Endothelial cell of umbilical vein (primary cell): ENCODE results near the gene CDK5.

ENCODE experiments used
- CTCF ChIP-seq, 2 donors: IDR thresholded peaks; 1 replicate in 1 of 2; 2 replicates in 1 of 2; pipeline ENCODE4 v1.5.1; 2011; ENCODE audit warnings: low read length in 2 of 2, mild to moderate bottlenecking in 2 of 2, moderate library complexity in 2 of 2, control low read depth in 1 of 2, inconsistent platforms in 1 of 2, low read depth in 1 of 2; ENCODE audit not compliant: insufficient read depth in 1 of 2; ENCODE audit errors: extremely low read depth in 1 of 2
- EZH2 ChIP-seq: IDR thresholded peaks from 2 replicates; pipeline ENCODE4 v1.6.1; 2012; ENCODE audit warnings: borderline replicate concordance, low read depth, mild to moderate bottlenecking, moderate library complexity, low read length, inconsistent platforms; ENCODE audit not compliant: severe bottlenecking
- FOS ChIP-seq: IDR thresholded peaks from 2 replicates; pipeline ENCODE4 v1.6.1; 2011; ENCODE audit warnings: mild to moderate bottlenecking, low read length, moderate library complexity, borderline replicate concordance; ENCODE audit not compliant: insufficient read depth
- GATA2 ChIP-seq: IDR thresholded peaks from 2 replicates; pipeline ENCODE4 v1.7.0; 2011; ENCODE audit warnings: low read depth, mild to moderate bottlenecking, moderate library complexity, mixed read lengths, low read length; ENCODE audit not compliant: insufficient read length, insufficient read depth
- MYC ChIP-seq: IDR thresholded peaks from one replicate; pipeline ENCODE4 v1.6.1; 2011; ENCODE audit warnings: mild to moderate bottlenecking, low read depth, low read length
- POLR2A ChIP-seq: IDR thresholded peaks from 2 replicates; pipeline ENCODE4 v1.6.1; 2012; ENCODE audit warnings: low read depth, mild to moderate bottlenecking, control low read depth, low read length
- POLR2AphosphoS5 ChIP-seq: IDR thresholded peaks from 2 replicates; pipeline ENCODE4 v1.6.1; 2012; ENCODE audit warnings: low read depth, mild to moderate bottlenecking, control low read depth, low read length, moderate library complexity; ENCODE audit not compliant: insufficient read depth
- TF ChIP-seq, protein P1 (sequence below): IDR thresholded peaks from 2 replicates; pipeline ENCODE4 v1.6.1; 2011; ENCODE audit not compliant: insufficient read depth, insufficient read length

DNA sequence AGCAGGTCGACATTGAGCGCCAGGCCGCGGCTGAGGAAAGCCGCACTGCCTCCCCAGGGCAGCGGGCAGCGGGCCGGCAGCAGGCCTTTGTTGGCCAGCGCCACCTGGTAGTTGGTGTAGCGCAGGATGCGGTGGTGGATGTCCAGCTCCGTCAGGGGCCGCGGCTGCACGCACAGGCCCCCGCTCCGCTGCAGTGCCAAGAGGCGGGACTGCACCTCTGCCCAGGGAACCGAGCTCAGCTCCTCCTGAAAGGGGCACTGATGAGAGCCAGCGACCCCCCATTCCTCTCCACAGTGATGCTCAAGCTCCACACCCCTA is 38.6 kb downstream of the CDK5 start:
- TF ChIP-seq FOS, result no peak
- TF ChIP-seq CTCF (IDR thresholded peaks at IDR 0.05; ENCODE audit: extremely low read depth in 1 of 2, insufficient read depth in 1 of 2, low read depth in 1 of 2, low read length in 2 of 2), result no peak
- no peak for TF ChIP-seq POLR2A
- TF ChIP-seq POLR2AphosphoS5, result no peak
- TF ChIP-seq EZH2, result peak; percentile 6
- TF ChIP-seq, protein P1, sequence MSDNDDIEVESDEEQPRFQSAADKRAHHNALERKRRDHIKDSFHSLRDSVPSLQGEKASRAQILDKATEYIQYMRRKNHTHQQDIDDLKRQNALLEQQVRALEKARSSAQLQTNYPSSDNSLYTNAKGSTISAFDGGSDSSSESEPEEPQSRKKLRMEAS, result no peak
- TF ChIP-seq GATA2, result no peak
- TF ChIP-seq MYC, result no peak
